Mammary epithelial cell (primary cell): ENCODE measurements around the gene KHSRP.

Source experiments
- EZH2 ChIP-seq: IDR thresholded peaks from 2 replicates; pipeline ENCODE4 v1.6.1; 2012; ENCODE audit warnings: low read length, inconsistent platforms, borderline replicate concordance
- TF ChIP-seq, protein P1 (sequence below), 2 donors: IDR thresholded peaks in 1 of 2; conservative IDR thresholded peaks in 1 of 2; 2 replicates each; pipeline ENCODE4 v1.5.1; 2011 to 2012; ENCODE audit warnings: inconsistent platforms in 2 of 2, low read length in 2 of 2, mild to moderate bottlenecking in 2 of 2, control low read depth in 1 of 2, low read depth in 1 of 2; ENCODE audit not compliant: insufficient read depth in 1 of 2; ENCODE audit errors: extremely low read depth in 1 of 2

- TF ChIP-seq, protein P1, sequence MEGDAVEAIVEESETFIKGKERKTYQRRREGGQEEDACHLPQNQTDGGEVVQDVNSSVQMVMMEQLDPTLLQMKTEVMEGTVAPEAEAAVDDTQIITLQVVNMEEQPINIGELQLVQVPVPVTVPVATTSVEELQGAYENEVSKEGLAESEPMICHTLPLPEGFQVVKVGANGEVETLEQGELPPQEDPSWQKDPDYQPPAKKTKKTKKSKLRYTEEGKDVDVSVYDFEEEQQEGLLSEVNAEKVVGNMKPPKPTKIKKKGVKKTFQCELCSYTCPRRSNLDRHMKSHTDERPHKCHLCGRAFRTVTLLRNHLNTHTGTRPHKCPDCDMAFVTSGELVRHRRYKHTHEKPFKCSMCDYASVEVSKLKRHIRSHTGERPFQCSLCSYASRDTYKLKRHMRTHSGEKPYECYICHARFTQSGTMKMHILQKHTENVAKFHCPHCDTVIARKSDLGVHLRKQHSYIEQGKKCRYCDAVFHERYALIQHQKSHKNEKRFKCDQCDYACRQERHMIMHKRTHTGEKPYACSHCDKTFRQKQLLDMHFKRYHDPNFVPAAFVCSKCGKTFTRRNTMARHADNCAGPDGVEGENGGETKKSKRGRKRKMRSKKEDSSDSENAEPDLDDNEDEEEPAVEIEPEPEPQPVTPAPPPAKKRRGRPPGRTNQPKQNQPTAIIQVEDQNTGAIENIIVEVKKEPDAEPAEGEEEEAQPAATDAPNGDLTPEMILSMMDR (conservative IDR thresholded peaks at IDR 0.05 in 1 of 2, IDR thresholded peaks at IDR 0.05 in 1 of 2; ENCODE audit: extremely low read depth in 1 of 2, insufficient read depth in 1 of 2, low read depth in 1 of 2, low read length in 2 of 2), result no peak
- no peak for TF ChIP-seq EZH2
Observed at GRCh38 chr19:6373813-6374108, 50.9 kb downstream of the KHSRP start.
